ENCODE results near the gene UNK. TPM values are rescaled to one million over a fixed set of nuclear protein-coding genes. Genes with fewer than 3 reads are reported as not detected.

UNK gene
- total and polyA plus RNA-seq, 2 donors from 2014 or later = 12.0 to 35.5 TPM

DNA sequence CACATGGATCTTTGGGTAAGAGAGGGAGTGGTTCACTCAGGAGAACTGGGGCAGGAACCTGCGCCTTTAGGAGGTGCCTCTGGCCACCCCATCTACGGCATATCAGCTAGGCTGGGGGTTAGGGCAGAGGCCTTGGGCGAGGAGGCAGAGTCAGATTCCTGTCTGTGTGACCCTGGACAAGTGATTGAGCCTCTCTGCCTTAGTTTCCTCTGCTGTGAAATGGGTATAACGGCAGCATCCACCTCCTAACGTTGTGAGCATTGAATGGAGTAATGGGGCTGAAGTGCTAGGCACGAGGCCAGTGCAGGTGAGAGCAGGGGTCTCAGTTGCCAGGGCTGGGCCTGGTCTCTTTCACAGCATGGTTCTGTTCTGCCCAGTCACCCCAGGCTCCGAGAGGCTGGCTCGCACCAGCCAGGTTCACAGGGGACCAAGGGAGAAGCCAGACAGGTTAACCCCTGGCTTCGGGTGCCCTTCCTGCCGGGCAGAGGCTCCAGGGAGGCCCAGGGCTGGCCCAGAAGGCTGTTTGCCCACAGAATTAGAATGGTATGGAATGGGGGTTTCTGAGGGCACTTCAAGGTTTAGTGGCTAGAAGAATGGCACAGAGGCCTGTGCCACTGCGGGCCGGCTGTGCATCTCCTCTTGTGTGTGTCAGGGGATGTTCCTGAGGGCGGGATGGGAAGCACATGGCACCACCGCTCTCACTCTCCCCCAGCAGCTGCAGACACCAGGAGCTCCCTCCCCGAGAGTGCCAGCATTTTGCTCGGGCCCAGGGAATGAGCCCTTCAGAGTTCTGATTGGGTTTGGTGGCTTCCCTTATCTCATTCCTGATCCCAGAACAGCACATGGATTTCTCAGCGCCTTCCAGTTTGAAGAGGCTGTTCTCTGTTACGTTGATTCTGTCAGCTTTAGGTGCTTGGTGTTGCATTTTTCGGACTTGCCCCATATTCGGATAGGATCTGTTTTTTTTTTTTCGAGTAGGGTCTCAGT, 35.8 kb downstream of the UNK start:
- intact Hi-C loops (cut with DNase I) = no loop called here
- H3K36me3 ChIP-seq (ENCODE audit: control insufficient read depth in 2 of 3, insufficient read depth in 3 of 3, low read length in 3 of 3) = peaks cover 2 to 43% (median 30%) of the 10 kb centered on the region in 3 donors
- peaks cover 0 to 7% (median 6%) of the 10 kb centered on the region in 3 donors for H3K4me1 ChIP-seq (ENCODE audit: control insufficient read depth in 2 of 3, insufficient read depth in 2 of 3, low read depth in 1 of 3, low read length in 3 of 3)
- H3K27me3 ChIP-seq (ENCODE audit: control insufficient read depth, insufficient read depth, low read length) = no peaks in the 10 kb centered on the region
- H3K9me3 ChIP-seq (ENCODE audit: control insufficient read depth in 2 of 3, insufficient read depth in 1 of 3, low read length in 3 of 3) = no peaks in the 10 kb centered on the region
- H3K4me3 ChIP-seq (ENCODE audit: low read length in 3 of 3) = no peak overlapping the region
- H3K27ac ChIP-seq (ENCODE audit: low read depth in 2 of 2, low read length in 2 of 2) = no peak overlapping the region
- DNase-seq (no peak), FAIRE-seq (no peak)
- no peak overlapping the region for H3K9ac ChIP-seq (ENCODE audit: low read length in 3 of 3)
- TF ChIP-seq, protein P1, sequence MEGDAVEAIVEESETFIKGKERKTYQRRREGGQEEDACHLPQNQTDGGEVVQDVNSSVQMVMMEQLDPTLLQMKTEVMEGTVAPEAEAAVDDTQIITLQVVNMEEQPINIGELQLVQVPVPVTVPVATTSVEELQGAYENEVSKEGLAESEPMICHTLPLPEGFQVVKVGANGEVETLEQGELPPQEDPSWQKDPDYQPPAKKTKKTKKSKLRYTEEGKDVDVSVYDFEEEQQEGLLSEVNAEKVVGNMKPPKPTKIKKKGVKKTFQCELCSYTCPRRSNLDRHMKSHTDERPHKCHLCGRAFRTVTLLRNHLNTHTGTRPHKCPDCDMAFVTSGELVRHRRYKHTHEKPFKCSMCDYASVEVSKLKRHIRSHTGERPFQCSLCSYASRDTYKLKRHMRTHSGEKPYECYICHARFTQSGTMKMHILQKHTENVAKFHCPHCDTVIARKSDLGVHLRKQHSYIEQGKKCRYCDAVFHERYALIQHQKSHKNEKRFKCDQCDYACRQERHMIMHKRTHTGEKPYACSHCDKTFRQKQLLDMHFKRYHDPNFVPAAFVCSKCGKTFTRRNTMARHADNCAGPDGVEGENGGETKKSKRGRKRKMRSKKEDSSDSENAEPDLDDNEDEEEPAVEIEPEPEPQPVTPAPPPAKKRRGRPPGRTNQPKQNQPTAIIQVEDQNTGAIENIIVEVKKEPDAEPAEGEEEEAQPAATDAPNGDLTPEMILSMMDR (IDR thresholded peaks at IDR 0.05; ENCODE audit: borderline replicate concordance, extremely low read depth, insufficient read depth) = no peak

DNA sequence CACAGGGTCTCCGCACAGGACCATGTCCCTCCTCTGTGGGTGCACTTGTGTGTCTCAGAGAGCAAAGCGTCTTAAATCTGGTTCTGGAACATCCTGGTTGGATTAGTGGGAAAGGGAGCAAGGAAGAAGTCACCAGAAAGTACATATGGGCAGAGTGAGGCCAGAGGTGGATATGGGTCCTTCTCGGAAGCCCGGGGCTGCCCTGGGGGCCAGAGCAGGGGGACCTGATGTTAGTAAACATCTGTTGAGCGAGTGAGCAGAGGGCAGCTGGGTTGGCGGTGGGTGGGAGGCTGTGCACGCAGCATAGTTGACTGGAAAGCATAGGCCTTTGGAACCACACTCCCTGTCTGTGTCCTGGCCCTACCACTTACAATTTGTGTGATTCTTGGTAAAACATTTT, 36.9 kb downstream of the UNK start:
- Histone ChIP-seq H3K27ac (ENCODE audit: low read depth in 2 of 2, low read length in 2 of 2) (no peak overlapping the region), H3K36me3 (ENCODE audit: control insufficient read depth in 2 of 3, insufficient read depth in 3 of 3, low read length in 3 of 3) (peaks cover 2 to 34% (median 24%) of the 10 kb centered on the region in 3 donors), H3K4me3 (ENCODE audit: low read length in 3 of 3) (no peak overlapping the region), H3K27me3 (ENCODE audit: control insufficient read depth, insufficient read depth, low read length) (no peaks in the 10 kb centered on the region), H3K9ac (ENCODE audit: low read length in 3 of 3) (no peak overlapping the region), H3K9me3 (ENCODE audit: control insufficient read depth in 2 of 3, insufficient read depth in 1 of 3, low read length in 3 of 3) (no peaks in the 10 kb centered on the region), H3K4me1 (ENCODE audit: control insufficient read depth in 2 of 3, insufficient read depth in 2 of 3, low read depth in 1 of 3, low read length in 3 of 3) (peaks cover 0 to 7% (median 6%) of the 10 kb centered on the region in 3 donors)
- intact Hi-C loops (cut with DNase I) = no loop called here
- DNase-seq (no peak), FAIRE-seq (no peak)
- TF ChIP-seq, protein P1 (IDR thresholded peaks at IDR 0.05; ENCODE audit: borderline replicate concordance, extremely low read depth, insufficient read depth) = no peak

DNA sequence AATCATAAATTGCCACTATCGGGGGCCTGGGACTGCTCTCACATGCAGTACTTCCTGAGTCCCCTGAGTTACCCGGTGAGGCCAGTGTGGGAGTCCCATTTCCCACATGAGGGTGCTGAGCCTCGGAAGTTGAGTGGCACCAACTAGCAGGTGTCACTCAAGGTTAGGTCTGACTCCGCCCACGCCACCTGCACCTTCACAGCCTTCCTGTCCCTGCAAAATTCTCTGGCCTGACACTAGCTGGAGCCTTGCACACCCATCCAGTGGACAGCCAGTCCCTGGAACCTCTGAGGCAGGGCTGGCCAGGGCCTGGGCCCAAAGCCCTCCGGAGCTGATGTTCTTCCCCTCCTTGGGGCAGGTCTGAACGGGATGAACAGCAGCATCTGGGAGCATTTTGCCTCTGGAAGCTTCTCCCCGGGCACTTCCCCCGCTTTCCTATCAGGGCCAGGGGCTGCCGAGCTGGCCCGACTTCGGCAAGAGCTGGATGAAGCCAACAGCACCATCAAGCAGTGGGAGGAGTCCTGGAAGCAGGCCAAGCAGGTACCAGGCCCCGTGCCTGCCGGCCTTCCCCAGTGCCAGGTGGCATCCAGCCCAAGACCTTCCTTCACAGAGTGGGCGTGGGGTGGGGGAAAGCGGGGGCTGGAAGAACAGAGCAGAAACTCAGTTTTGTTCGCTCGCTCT, 37.7 kb downstream of the UNK start:
- intact Hi-C loops (cut with DNase I) = no loop called here
- Histone ChIP-seq H3K9ac (ENCODE audit: low read length in 3 of 3) (no peak overlapping the region), H3K9me3 (ENCODE audit: control insufficient read depth in 2 of 3, insufficient read depth in 1 of 3, low read length in 3 of 3) (no peaks in the 10 kb centered on the region), H3K4me3 (ENCODE audit: low read length in 3 of 3) (no peak overlapping the region), H3K27me3 (ENCODE audit: control insufficient read depth, insufficient read depth, low read length) (no peaks in the 10 kb centered on the region), H3K4me1 (ENCODE audit: control insufficient read depth in 2 of 3, insufficient read depth in 2 of 3, low read depth in 1 of 3, low read length in 3 of 3) (peaks cover 0 to 9% (median 6%) of the 10 kb centered on the region in 3 donors), H3K27ac (ENCODE audit: low read depth in 2 of 2, low read length in 2 of 2) (peak overlapping the region in 1 of 2 donors; percentile 22), H3K36me3 (ENCODE audit: control insufficient read depth in 2 of 3, insufficient read depth in 3 of 3, low read length in 3 of 3) (peaks cover 2 to 31% (median 23%) of the 10 kb centered on the region in 3 donors)
- DNase-seq (peak in 1 of 5 donors; percentile 85), FAIRE-seq (no peak)
- TF ChIP-seq, protein P1 (IDR thresholded peaks at IDR 0.05; ENCODE audit: borderline replicate concordance, extremely low read depth, insufficient read depth) = no peak

Data from kidney (tissue), 14 donors.